Spleen (tissue), 7 donors: ENCODE results near the gene KLF13.

Experiments
- CTCF ChIP-seq, 11 experiments: fragments of 200-600 bp in 7 of 11; fragments of 450-650 bp in 4 of 11; sonication (generic) in 4 of 11; IDR thresholded peaks in 8 of 11; conservative IDR thresholded peaks in 3 of 11; 1 replicate in 7 of 11; 2 replicates in 4 of 11; pipeline versions ENCODE4 v1.4.0 to v1.8.0; 2016 to 2021; ENCODE audit warnings: antibody characterized with exemption in 11 of 11, inconsistent platforms in 4 of 11, mild to moderate bottlenecking in 1 of 11
- POLR2A ChIP-seq, 3 donors: fragments of 450-650 bp; IDR thresholded peaks; one replicate each; pipeline ENCODE4 v1.5.1; 2017; ENCODE audit warnings: antibody characterized with exemption in 3 of 3, mild to moderate bottlenecking in 1 of 3
- donor health status: DM: no; HTN: no; CAD: no; lungs with moderate emphysema.
- donor health status: DM: no; HTN: no; CAD: no.
- donor health status: DM: no; HTN: no; CAD: no.

- TF ChIP-seq POLR2A (IDR thresholded peaks at IDR 0.05) (no peak), CTCF (IDR thresholded peaks at IDR 0.05 in 8 of 11, conservative IDR thresholded peaks at IDR 0.05 in 3 of 11) (no peak)
Measured at GRCh38 chr15:31341071-31341470, 14.4 kb downstream of the KLF13 start.
